Neural crest cell (in vitro differentiated cells): Measurements from ENCODE around the gene NKAIN2. TPM values are rescaled to one million over a fixed set of nuclear protein-coding genes. Genes with fewer than 3 reads are reported as not detected.

ENCODE experiments used
- DNase-seq: peaks from one replicate; pipeline ENCODE4 v3.0.0; 2021; ENCODE audit warnings: low read depth, mixed read lengths, low spot score
- H3K27ac Mint-ChIP-seq: one replicate; pipeline ENCODE4 v1.8.0; 2021; ENCODE audit warnings: mild to moderate bottlenecking, mixed read lengths; ENCODE audit not compliant: unreplicated experiment
- H3K27me3 Mint-ChIP-seq: 2 replicates; pipeline ENCODE4 v1.8.0; 2021; ENCODE audit warnings: low read depth, mild to moderate bottlenecking, mixed read lengths
- H3K36me3 Mint-ChIP-seq: 2 replicates; pipeline ENCODE4 v1.8.0; 2021; ENCODE audit warnings: low read depth, mild to moderate bottlenecking, mixed read lengths
- H3K4me1 Mint-ChIP-seq: 2 replicates; pipeline ENCODE4 v1.8.0; 2021; ENCODE audit warnings: mixed read lengths
- H3K4me3 Mint-ChIP-seq: one replicate; pipeline ENCODE4 v1.8.0; 2021; ENCODE audit warnings: mild to moderate bottlenecking, mixed read lengths
- H3K9me3 Mint-ChIP-seq: 2 replicates; pipeline ENCODE4 v1.8.0; 2021; ENCODE audit warnings: mixed read lengths
- total RNA-seq: library from RNA; stranded (reverse); gene quantifications from 2 replicates; pipeline ENCODE4 v1.2.1, GENCODE V29; 2021
- TF ChIP-seq, protein P1 (sequence below): fragments of 200-600 bp; sonication (generic); conservative IDR thresholded peaks from 2 replicates; pipeline ENCODE4 v1.5.0; 2021; ENCODE audit warnings: antibody characterized with exemption, mild to moderate bottlenecking

The NKAIN2 gene
- total RNA-seq, 1 donor from 2014 or later: 1.1 TPM

DNA sequence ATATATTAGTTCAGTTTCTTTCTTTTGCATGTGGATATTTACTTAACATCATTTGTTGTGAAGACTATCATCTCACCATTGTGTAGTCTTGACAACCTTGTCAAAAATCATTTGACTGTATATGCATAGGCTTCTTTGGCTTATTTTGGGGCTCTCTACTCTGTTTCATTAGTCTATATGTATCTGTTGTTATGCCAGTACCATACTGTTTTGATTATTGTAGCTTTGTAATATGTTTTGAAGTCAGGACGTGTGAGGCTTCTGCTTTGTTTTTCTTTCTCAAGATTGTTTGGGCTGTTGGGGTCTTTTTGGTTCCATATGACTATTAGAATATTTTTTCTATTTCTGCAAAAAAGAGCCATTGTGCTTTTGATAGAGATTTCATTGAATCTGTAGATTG lies 870.4 kb downstream of the NKAIN2 start:
- Mint-ChIP-seq H3K9me3 (peaks cover 21% of the 10 kb centered on the region), H3K27me3 (no peaks in the 10 kb centered on the region), H3K36me3 (peaks cover 16% of the 10 kb centered on the region), H3K4me3 (no peak overlapping the region), H3K4me1 (no peaks in the 10 kb centered on the region), H3K27ac (no peak overlapping the region)
- no peak for DNase-seq
- TF ChIP-seq, protein P1, sequence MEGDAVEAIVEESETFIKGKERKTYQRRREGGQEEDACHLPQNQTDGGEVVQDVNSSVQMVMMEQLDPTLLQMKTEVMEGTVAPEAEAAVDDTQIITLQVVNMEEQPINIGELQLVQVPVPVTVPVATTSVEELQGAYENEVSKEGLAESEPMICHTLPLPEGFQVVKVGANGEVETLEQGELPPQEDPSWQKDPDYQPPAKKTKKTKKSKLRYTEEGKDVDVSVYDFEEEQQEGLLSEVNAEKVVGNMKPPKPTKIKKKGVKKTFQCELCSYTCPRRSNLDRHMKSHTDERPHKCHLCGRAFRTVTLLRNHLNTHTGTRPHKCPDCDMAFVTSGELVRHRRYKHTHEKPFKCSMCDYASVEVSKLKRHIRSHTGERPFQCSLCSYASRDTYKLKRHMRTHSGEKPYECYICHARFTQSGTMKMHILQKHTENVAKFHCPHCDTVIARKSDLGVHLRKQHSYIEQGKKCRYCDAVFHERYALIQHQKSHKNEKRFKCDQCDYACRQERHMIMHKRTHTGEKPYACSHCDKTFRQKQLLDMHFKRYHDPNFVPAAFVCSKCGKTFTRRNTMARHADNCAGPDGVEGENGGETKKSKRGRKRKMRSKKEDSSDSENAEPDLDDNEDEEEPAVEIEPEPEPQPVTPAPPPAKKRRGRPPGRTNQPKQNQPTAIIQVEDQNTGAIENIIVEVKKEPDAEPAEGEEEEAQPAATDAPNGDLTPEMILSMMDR: no peak

DNA sequence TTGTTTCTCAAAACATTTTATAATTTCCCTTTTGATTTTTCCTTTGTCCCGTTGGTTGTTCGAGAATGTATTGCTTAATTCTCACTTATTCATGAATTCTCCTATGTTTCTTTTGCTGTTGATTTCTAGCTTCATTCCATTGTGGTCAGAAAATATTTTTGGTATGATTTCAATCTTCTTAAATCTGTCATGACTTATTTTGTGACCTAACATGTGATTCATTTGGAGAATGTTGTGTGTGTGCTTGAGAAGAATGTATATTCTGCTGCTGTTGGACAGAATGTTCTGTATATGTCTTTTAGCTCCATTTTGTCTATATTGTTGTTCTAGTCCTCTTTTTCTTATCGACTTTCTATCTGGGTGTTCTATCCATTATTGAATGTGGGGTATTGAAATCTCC lies 872.4 kb downstream of the NKAIN2 start:
- peaks cover 21% of the 10 kb centered on the region for H3K9me3 Mint-ChIP-seq

DNA sequence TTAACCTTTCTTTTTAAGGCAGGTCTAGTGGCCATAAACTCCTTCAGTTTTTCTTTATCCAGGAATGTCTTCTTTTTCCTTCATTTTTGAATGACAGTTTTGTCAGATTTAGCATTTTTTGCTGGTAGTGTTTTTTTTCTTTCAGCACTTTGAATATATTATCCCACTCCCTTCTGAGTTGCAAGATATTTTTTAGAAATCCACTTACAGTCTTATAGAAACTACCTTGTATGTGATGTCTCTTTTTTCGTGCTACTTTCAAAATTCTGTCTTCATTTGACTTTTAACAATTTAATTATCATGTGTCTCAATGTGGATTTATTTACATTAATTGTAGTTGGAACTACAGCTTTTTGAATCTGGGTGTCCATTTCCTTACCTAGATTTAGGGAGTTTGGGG lies 874.2 kb downstream of the NKAIN2 start:
- Mint-ChIP-seq H3K4me1 (no peaks in the 10 kb centered on the region), H3K27ac (no peak overlapping the region), H3K36me3 (peaks cover 18% of the 10 kb centered on the region), H3K4me3 (no peak overlapping the region), H3K9me3 (peaks cover 20% of the 10 kb centered on the region), H3K27me3 (no peaks in the 10 kb centered on the region)
- DNase-seq: no peak
- TF ChIP-seq, protein P1: no peak

More for the DNA sequence above, 872.4 kb downstream of the NKAIN2 start:
- Mint-ChIP-seq H3K27me3 (no peaks in the 10 kb centered on the region), H3K4me1 (no peaks in the 10 kb centered on the region), H3K36me3 (peaks cover 18% of the 10 kb centered on the region), H3K4me3 (no peak overlapping the region), H3K27ac (no peak overlapping the region)
- no peak for DNase-seq
- TF ChIP-seq, protein P1: no peak

DNA sequence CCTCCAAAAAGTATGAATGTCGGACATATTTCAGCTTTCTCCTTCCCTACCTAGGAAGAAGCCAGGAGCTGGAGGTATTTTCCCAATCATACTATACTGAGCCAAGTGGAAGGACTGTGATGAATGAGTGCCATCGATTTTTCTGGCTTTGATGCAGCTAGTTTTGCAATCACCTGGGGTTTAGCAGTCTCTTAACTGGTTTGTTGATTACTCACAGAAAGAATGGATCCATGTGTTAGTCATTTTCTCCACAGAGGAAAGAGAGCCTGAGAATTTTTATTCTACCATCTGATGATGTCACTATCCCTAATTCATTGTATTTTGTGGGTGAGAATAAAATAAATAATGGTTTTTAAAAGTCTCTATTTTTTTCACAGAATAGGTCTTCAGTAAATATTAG lies 875.7 kb downstream of the NKAIN2 start:
- Mint-ChIP-seq H3K9me3 (peaks cover 18% of the 10 kb centered on the region), H3K27me3 (no peaks in the 10 kb centered on the region), H3K4me1 (peaks cover 6% of the 10 kb centered on the region), H3K4me3 (no peak overlapping the region), H3K27ac (no peak overlapping the region), H3K36me3 (peaks cover 18% of the 10 kb centered on the region)
- TF ChIP-seq, protein P1: no peak
- DNase-seq: no peak

DNA sequence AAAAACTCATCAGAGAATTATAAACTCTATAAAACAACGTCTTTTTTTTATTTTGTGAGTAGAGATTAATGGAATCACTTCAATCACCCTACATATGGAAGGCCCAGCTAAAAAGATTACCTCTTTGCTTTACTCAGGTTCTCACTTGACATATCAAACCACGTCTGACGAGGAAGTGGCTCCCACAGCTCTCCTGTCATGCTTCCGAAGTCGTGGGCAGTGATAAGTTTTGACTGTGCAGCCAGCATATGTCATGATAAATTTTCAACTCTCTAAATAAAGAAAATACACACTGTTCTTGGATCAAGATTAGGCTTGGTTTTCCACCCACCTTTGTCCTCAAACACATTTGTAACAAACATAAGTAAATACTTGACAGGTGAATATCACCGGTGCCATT lies 879.1 kb downstream of the NKAIN2 start:
- no peak for DNase-seq
- peaks cover 6% of the 10 kb centered on the region for H3K4me1 Mint-ChIP-seq
- H3K27ac Mint-ChIP-seq: no peak overlapping the region
- peaks cover 12% of the 10 kb centered on the region for H3K36me3 Mint-ChIP-seq
- TF ChIP-seq, protein P1: no peak
- no peaks in the 10 kb centered on the region for H3K27me3 Mint-ChIP-seq
- no peak overlapping the region for H3K4me3 Mint-ChIP-seq
- H3K9me3 Mint-ChIP-seq: peaks cover 10% of the 10 kb centered on the region

DNA sequence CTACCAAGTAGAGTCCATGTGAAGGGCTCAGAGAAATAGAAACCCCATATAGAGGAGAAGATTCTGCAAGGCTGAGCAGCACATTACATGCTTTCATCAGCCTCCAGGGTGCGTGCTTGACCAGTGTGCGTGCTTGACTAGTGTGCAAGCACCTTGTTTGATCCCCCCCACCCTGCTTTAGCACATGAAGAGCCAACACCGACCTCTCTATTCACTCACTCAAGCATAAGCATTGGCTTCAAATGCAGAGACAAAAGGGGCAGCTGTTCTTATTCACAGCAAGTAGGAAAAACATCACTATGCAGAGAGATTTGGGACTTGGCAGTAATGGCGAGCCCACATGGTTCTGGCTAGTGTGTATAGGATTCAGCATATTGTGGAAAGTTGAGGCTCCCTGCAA lies 879.8 kb downstream of the NKAIN2 start:
- Mint-ChIP-seq H3K4me3 (no peak overlapping the region), H3K9me3 (peaks cover 4% of the 10 kb centered on the region), H3K36me3 (peaks cover 6% of the 10 kb centered on the region), H3K27me3 (no peaks in the 10 kb centered on the region), H3K27ac (no peak overlapping the region), H3K4me1 (peaks cover 6% of the 10 kb centered on the region)
- TF ChIP-seq, protein P1: no peak
- no peak for DNase-seq
